GM19035 (cell line): ENCODE data around the gene CXCL13.
"Not testable (repeated sequence)": the region's sequence is repeated elsewhere in the genome, so short reads cannot be mapped to it uniquely, and the experiment has no call there.

Experiments used
- ATAC-seq: cut with Tn5 transposase; IDR thresholded peaks from one replicate; pipeline ENCODE4 v1.9.1; 2021; ENCODE audit not compliant: unreplicated experiment

CXCL13 gene

GRCh38 chr4:77652237-77652897 lies 46.7 kb downstream of the CXCL13 start:
- no peak for ATAC-seq

GRCh38 chr4:77653162-77653758 lies 47.6 kb downstream of the CXCL13 start:
- no peak for ATAC-seq

- not testable (repeated sequence) for ATAC-seq
These were observed 54.7 kb downstream of the CXCL13 start for GRCh38 chr4:77660318-77660717.
